HG03439 (cell line): ENCODE measurements around the gene PWP1.
A peak's percentile ranks its signal among the peaks of the same experiment; 100 is the strongest.
"Not testable (repeated sequence)": the region's sequence is repeated elsewhere in the genome, so short reads cannot be mapped to it uniquely, and the experiment has no call there.

Experiments
- ATAC-seq: cut with Tn5 transposase; IDR thresholded peaks from one replicate; pipeline ENCODE4 v1.9.1; 2021; ENCODE audit warnings: mild to moderate bottlenecking, moderate library complexity; ENCODE audit not compliant: unreplicated experiment

Gene PWP1

GRCh38 chr12:107667464-107667863, 18.1 kb upstream of the PWP1 start:
- ATAC-seq, result no peak

- ATAC-seq, result no peak
Observed at GRCh38 chr12:107668320-107669098, 17.1 kb upstream of the PWP1 start.

DNA sequence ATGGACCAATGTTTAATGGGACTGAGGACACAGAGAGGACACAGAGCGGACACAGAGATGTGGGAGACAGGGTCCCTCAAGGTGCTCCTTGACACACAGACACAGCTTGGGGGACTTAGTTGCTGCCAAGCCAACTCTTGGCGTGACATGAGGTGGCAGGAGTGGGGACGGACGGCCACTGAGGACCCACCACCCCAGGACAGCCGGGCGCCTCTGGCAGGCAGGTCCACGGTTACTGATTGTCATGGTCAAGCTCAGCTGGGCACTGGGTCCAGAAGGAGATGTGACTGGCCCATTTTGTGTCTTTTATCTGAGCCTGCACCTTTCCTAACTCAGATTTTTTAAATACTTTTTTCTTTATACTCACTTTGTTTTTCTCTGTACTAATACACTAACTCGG, 15.7 kb upstream of the PWP1 start:
- ATAC-seq, result no peak

DNA sequence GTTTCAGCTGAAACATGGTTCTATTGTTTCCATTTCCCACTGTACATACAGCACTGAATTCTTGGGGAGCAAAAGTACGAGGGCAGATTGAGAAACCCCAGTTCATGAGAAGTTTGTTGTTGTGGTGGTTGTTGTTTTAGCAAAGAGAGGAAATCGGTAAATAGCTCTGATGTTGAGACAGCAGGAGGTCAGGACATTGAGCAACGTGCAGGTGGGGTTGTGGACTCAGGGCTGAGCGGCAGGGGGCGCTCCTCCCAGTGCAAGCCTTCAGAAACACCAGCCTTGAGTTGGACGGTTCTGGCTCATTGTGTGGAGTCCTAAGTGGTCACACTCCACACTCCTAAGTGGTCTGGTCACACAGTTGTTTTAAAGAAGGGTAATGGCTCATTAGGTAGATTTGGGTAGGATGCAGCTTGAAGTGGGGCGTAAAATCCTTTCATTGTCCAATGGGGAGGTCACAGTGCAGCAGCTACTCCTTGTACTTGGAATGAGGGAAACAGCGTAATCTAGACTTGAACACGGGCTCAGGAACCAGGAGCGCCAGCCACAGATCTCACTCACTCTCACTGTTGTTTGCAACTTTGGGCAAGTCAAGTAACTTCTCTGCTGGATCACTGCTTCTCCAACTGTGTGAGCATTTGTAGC, 14.5 kb upstream of the PWP1 start:
- peak; percentile 49 for ATAC-seq

GRCh38 chr12:107677671-107678070, 7.9 kb upstream of the PWP1 start:
- no peak for ATAC-seq

DNA sequence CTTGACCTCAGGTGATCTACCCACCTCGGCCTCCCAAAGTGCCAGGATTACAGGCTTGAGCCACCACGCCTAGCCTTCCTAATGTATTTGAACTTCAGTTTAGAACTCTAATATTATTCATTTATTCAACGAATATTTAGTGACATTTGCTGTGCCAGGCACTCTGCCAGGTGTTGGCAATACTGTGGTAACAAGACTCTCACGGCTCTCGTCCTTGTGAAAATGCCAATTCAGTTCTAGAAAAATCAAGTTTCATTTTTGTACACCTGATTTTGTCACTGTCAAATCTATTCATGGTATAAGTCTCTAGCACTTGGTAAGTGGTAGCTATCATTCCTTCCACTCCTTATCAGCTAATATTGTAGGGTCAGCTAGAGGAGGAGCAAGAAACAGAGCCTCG, 6.3 kb upstream of the PWP1 start:
- no peak for ATAC-seq

GRCh38 chr12:107681455-107681835, 4.2 kb upstream of the PWP1 start:
- no peak for ATAC-seq

GRCh38 chr12:107681836-107682820, 3.5 kb upstream of the PWP1 start:
- no peak for ATAC-seq

DNA sequence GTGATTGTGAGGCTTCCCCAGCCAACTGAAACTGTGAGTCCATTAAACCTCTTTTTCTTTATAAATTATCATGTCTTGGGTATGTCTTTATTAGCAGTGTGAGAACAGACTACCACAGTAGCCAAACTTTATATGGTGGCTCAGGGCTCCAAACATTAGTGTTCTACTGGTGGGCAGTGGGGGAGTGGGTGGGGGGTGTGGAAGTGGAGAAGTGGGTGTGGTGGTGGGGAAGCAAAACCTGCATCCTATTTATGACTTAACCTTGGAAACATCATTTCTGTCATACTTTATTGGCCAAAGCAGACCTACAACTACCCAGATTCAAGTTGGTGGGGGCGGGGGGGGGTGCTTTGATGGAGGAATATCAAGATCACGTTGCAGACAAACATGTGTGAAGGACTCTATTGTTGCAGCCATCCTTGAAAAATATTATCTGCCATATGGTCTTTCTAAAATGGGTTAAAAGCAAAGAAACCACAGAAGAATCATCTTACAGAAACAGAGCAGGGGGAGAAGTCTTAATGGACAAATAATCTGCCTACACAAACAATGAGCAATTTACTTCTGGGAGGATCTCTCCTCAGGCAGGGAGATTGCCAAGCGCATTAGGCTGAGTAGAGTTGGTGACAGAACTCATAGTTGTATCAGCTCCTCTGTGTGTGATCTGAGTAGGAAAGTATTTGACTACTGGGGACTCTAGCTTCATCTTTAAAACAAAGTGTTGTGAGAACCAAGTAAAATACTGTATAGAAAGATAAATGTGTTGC, 1.4 kb upstream of the PWP1 start:
- ATAC-seq, result no peak

DNA sequence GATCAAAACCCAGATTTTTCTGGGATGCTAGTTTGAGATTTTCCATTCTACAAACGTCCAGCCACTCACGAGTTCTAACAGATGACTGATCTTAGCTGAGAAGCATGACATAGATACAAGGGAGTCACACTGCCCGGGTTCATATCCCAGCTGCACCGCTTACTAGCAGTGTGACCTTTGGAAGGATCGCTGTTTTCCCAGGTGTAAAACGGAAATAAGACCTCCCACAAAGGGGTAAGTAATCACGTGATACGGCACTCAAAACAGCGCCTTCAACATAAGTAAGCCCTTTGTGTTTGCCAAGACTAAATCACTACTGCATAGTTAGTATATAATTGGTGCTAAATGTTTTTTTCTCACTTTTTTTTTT, 624 bp upstream of the PWP1 start:
- ATAC-seq, result no peak

DNA sequence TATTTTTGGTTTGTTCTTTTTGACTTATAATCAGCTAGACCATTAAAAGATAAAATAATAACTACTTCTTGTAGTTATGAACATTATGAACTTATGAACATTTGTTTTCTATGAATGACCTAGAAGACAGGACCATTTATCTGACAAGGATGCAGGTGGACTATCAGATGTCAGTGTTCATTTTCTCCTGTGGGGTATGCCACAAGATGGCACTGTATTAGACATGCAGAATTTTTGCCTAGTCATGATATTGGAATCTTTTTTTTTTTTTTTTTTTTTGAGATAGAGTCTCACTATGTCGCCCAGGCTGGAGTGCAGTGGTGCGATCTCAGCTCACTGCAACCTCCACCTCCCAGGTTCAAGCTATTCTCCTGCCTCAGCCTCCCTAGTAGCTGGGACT, 10.2 kb downstream of the PWP1 start:
- not testable (repeated sequence) for ATAC-seq

- no peak for ATAC-seq
Observed at GRCh38 chr12:107702106-107702505, 16.5 kb downstream of the PWP1 start.

DNA sequence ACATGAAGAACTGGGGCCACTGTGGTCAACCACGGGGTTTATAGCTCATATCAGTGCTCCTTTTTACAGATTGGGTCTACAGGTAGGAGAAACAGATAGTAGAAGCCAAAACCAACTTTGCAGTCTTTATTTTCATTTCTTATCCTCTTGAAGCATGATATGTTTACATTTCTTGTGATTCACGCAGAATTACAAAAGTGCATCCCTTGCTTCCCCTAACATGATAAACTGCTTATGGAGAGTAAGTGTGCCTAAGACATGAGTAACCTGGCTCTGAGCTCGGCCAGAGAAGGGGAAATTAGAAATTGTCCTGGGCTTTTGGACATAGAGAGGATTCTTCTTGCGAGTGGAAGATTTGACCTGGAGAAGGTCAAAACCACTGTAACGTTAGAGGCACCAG, 18.4 kb downstream of the PWP1 start:
- ATAC-seq, result no peak

DNA sequence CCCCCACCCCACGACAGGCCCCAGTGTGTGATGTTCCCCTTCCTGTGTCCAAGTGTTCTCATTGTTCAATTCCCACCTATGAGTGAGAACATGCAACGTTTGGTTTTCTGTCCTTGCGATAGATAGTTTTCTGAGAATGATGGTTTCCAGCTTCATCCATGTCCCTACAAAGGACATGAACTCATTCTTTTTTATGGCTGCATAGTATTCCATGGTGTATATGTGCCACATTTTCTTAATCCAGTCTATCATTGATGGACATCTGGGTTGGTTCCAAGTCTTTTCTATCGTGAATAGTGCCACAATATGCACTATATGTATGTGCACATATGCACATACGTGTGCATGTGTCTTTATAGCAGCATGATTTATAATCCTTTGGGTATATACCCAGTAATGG, 19.9 kb downstream of the PWP1 start:
- not testable (repeated sequence) for ATAC-seq

GRCh38 chr12:107715780-107716179, 30.2 kb downstream of the PWP1 start:
- no peak for ATAC-seq

DNA sequence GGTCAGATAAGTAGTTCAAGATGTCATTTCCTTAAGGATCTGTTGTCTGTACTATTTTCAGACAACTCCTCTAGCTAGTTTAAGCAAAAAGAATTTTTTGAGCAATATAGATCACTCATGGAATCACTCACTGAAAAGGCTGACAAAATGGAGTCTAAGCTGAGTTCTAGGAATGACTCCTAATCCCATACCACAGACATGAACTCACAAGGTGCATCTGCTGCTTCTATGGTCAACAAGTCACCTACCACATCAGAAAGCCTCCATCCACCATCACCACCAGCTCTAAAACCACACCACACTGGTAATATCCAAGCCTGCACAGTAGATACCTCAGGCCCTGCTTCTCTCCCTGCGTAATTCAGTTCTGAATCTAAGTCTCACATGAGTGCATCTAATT, 33.0 kb downstream of the PWP1 start:
- no peak for ATAC-seq

GRCh38 chr12:107727327-107727726, 41.7 kb downstream of the PWP1 start:
- not testable (repeated sequence) for ATAC-seq

- not testable (repeated sequence) for ATAC-seq
Observed at GRCh38 chr12:107727742-107728141, 42.1 kb downstream of the PWP1 start.

DNA sequence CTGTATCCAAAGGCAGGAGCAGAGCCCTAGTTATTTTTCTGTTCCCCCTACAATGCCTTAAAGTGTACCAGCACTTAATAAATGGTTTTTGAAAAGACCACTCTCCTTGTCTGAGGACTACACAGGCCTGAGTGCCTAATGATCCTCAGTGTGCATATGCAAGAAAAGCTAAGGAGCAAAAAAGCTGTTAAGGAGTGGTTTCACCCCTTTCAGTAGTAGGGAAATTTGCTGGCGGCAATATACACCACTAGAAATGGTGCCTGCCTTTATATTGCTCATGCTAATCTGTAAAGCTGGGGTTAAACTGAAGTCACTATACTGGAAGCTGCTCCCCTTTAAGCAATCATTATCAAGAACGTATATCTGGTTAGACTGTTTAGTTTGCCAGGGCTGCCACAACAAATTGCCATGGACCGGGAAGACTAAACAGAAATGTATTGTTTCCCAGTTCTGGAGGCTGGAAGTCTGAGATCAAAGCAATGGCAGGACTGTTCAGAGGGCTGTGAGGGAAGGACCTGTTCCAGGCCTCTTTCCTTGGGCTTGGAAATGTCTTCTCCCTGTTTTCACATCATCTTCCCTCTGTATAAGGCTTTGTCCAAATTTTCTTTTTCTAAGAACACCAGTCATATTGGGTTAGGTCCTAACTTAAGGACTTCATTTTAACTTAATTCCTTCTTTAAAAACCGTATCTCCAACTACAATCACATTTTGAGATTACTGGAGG, 45.2 kb downstream of the PWP1 start:
- no peak for ATAC-seq

- no peak for ATAC-seq
Observed at GRCh38 chr12:107731366-107731765, 45.8 kb downstream of the PWP1 start.
